ENCODE data around the gene SAMMSON.

SAMMSON gene

DNA sequence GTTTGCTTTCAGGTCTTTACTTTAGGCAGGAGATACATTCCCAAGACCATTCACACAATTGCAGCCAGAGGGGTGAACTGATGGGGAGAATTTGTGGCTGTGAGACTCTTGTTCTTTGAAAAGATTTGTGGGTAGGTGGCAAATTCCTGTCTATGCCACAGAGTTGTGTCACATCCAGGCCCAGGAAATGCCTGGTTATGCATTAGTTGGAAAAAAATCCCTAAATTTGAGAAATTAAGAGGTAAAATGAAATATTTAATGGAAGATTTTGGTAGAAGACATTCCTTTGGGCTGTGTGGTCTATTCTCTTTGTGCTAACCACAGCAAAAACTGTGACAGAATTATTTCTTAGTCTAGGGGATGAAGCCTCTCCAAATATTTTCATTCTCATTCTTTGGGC lies 28.8 kb downstream of the SAMMSON start:
- no peaks in the 10 kb centered on the region for H3K9me3 ChIP-seq (ENCODE audit: insufficient read depth, low read depth, low read length)

DNA sequence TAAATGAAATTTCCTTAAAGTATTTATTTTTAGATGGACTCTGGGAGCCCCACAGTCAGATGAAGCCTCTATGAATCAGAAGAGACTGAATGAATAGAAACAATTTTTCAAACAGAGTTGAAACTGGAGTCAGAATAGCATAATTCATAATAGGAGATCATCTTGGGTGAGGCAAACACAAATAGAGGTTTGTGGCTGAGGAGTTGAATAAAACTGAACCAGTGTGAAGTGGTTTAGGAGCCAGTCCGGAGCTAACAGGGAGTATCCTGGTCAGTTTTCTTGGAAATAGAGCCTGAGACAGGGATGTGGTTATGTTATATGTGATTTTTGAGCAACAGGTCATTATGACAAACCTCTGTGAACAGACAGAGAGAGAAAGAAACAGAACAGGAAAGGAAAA lies 39.2 kb downstream of the SAMMSON start:
- Histone ChIP-seq H3K23ac (ENCODE audit: low read length) (no peak overlapping the region), H3K4me3 (ENCODE audit: low read depth, low read length) (no peak overlapping the region), H3K4me1 (ENCODE audit: control insufficient read depth in 1 of 2, insufficient read depth in 2 of 2, low read length in 2 of 2) (no peaks in the 10 kb centered on the region), H3K79me1 (ENCODE audit: low read length) (no peaks in the 10 kb centered on the region), H2AFZ (ENCODE audit: insufficient read depth, low read length, poor library complexity) (no peak overlapping the region), H2BK12ac (ENCODE audit: low read length) (no peak overlapping the region), H3K27me3 (ENCODE audit: insufficient read depth, low read length) (no peaks in the 10 kb centered on the region), H3K4me2 (ENCODE audit: low read length) (no peak overlapping the region), H4K12ac (ENCODE audit: low read depth, low read length) (no peak overlapping the region), H2BK5ac (ENCODE audit: low read depth, low read length, poor library complexity) (no peak overlapping the region), H4K91ac (ENCODE audit: low read depth, low read length) (no peak overlapping the region), H4K8ac (ENCODE audit: low read depth, low read length) (no peak overlapping the region), H2AK5ac (ENCODE audit: low read length) (no peak overlapping the region), H3K18ac (ENCODE audit: low read length) (no peak overlapping the region), H3K9me3 (ENCODE audit: insufficient read depth, low read depth, low read length) (no peaks in the 10 kb centered on the region), H3K27ac (ENCODE audit: low read depth, low read length) (no peak overlapping the region), H3K9ac (ENCODE audit: low read length) (no peak overlapping the region), H2BK120ac (ENCODE audit: insufficient read depth, low read length, poor library complexity) (no peak overlapping the region), H3K14ac (ENCODE audit: low read length) (no peak overlapping the region), H3K4ac (ENCODE audit: low read depth, low read length) (no peak overlapping the region), H3K79me2 (ENCODE audit: control insufficient read depth, insufficient read depth, low read length, poor library complexity) (no peaks in the 10 kb centered on the region), H3K36me3 (ENCODE audit: control insufficient read depth in 1 of 2, insufficient read depth in 2 of 2, low read length in 2 of 2) (no peaks in the 10 kb centered on the region)
- DNase-seq, result no peak
- WGBS (ENCODE audit: extremely low coverage, insufficient coverage, insufficient read length), result no CpG with 5 or more reads among the region's 1 CpG

More for the DNA sequence above, 28.8 kb downstream of the SAMMSON start:
- Histone ChIP-seq H3K79me2 (ENCODE audit: control insufficient read depth, insufficient read depth, low read length, poor library complexity) (no peaks in the 10 kb centered on the region), H4K8ac (ENCODE audit: low read depth, low read length) (no peak overlapping the region), H2BK12ac (ENCODE audit: low read length) (no peak overlapping the region), H3K18ac (ENCODE audit: low read length) (no peak overlapping the region), H3K14ac (ENCODE audit: low read length) (no peak overlapping the region), H2BK5ac (ENCODE audit: low read depth, low read length, poor library complexity) (no peak overlapping the region), H3K9ac (ENCODE audit: low read length) (no peak overlapping the region), H3K4me1 (ENCODE audit: control insufficient read depth in 1 of 2, insufficient read depth in 2 of 2, low read length in 2 of 2) (no peaks in the 10 kb centered on the region), H2AFZ (ENCODE audit: insufficient read depth, low read length, poor library complexity) (no peak overlapping the region), H4K12ac (ENCODE audit: low read depth, low read length) (no peak overlapping the region), H3K27me3 (ENCODE audit: insufficient read depth, low read length) (no peaks in the 10 kb centered on the region), H2BK120ac (ENCODE audit: insufficient read depth, low read length, poor library complexity) (no peak overlapping the region), H3K4me2 (ENCODE audit: low read length) (no peak overlapping the region), H3K27ac (ENCODE audit: low read depth, low read length) (no peak overlapping the region), H2AK5ac (ENCODE audit: low read length) (no peak overlapping the region), H4K91ac (ENCODE audit: low read depth, low read length) (no peak overlapping the region), H3K4ac (ENCODE audit: low read depth, low read length) (no peak overlapping the region), H3K79me1 (ENCODE audit: low read length) (no peaks in the 10 kb centered on the region), H3K4me3 (ENCODE audit: low read depth, low read length) (no peak overlapping the region), H3K36me3 (ENCODE audit: control insufficient read depth in 1 of 2, insufficient read depth in 2 of 2, low read length in 2 of 2) (no peaks in the 10 kb centered on the region), H3K23ac (ENCODE audit: low read length) (no peak overlapping the region)
- DNase-seq, result no peak

DNA sequence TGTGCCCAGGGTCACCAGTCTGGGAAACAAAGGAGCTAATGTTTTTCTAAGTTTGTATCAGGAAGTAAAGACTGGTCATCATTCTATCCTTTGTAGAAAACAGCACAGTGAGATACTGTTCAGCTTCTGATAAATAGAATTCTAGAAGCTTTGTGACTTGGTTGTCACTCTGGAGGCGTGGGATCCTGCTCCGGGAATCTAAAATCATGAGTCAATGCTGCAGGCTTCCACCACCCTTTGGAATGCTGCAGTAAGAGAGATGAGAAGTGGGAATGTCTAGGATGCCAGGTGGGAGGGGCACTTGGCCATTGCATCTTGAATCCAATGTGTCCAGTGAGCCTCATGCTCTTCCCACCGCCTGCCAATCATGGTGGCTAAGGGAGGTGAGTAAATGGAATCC lies 40.9 kb downstream of the SAMMSON start:
- no peak overlapping the region for H2BK5ac ChIP-seq (ENCODE audit: low read depth, low read length, poor library complexity)
- H3K4me3 ChIP-seq (ENCODE audit: low read depth, low read length), result no peak overlapping the region
- H2AK5ac ChIP-seq (ENCODE audit: low read length), result no peak overlapping the region
- no peaks in the 10 kb centered on the region for H3K27me3 ChIP-seq (ENCODE audit: insufficient read depth, low read length)
- H3K9ac ChIP-seq (ENCODE audit: low read length), result no peak overlapping the region
- H3K14ac ChIP-seq (ENCODE audit: low read length), result no peak overlapping the region
- H3K9me3 ChIP-seq (ENCODE audit: insufficient read depth, low read depth, low read length), result no peaks in the 10 kb centered on the region
- H2BK12ac ChIP-seq (ENCODE audit: low read length), result no peak overlapping the region
- H2AFZ ChIP-seq (ENCODE audit: insufficient read depth, low read length, poor library complexity), result no peak overlapping the region
- no peak overlapping the region for H4K12ac ChIP-seq (ENCODE audit: low read depth, low read length)
- no peak for DNase-seq
- H4K91ac ChIP-seq (ENCODE audit: low read depth, low read length), result no peak overlapping the region
- no peak overlapping the region for H3K18ac ChIP-seq (ENCODE audit: low read length)
- H3K23ac ChIP-seq (ENCODE audit: low read length), result no peak overlapping the region
- no CpG with 5 or more reads among the region's 3 CpGs for WGBS (ENCODE audit: extremely low coverage, insufficient coverage, insufficient read length)
- H2BK120ac ChIP-seq (ENCODE audit: insufficient read depth, low read length, poor library complexity), result no peak overlapping the region
- H3K4ac ChIP-seq (ENCODE audit: low read depth, low read length), result no peak overlapping the region
- H3K4me2 ChIP-seq (ENCODE audit: low read length), result no peak overlapping the region
- H3K36me3 ChIP-seq (ENCODE audit: control insufficient read depth in 1 of 2, insufficient read depth in 2 of 2, low read length in 2 of 2), result no peaks in the 10 kb centered on the region
- no peaks in the 10 kb centered on the region for H3K4me1 ChIP-seq (ENCODE audit: control insufficient read depth in 1 of 2, insufficient read depth in 2 of 2, low read length in 2 of 2)
- H3K79me2 ChIP-seq (ENCODE audit: control insufficient read depth, insufficient read depth, low read length, poor library complexity), result no peaks in the 10 kb centered on the region
- H4K8ac ChIP-seq (ENCODE audit: low read depth, low read length), result no peak overlapping the region
- no peak overlapping the region for H3K27ac ChIP-seq (ENCODE audit: low read depth, low read length)
- H3K79me1 ChIP-seq (ENCODE audit: low read length), result no peaks in the 10 kb centered on the region

DNA sequence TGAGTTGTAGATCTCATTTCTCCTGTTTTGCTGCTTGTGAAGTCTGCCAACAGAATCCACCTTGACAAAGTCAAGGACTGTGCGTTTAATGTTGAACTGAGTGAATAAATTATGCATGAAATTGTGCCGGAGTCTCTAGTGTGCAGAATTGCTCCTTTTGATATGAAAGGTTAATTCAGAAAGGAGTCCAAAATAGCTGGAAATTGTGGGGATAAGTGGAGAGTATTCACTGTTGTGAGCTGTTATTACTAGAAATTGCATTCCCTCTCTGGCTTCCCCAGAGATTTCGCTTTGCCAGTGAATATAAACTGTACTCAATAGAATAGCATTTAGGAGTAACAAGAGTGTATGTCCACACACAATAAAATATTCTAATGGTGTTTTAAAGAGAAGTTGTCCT lies 43.1 kb downstream of the SAMMSON start:
- no peak overlapping the region for H4K12ac ChIP-seq (ENCODE audit: low read depth, low read length)
- H3K27ac ChIP-seq (ENCODE audit: low read depth, low read length), result no peak overlapping the region

More for the DNA sequence above, 43.1 kb downstream of the SAMMSON start:
- Histone ChIP-seq H3K9ac (ENCODE audit: low read length) (no peak overlapping the region), H2AK5ac (ENCODE audit: low read length) (no peak overlapping the region), H3K27me3 (ENCODE audit: insufficient read depth, low read length) (no peaks in the 10 kb centered on the region), H3K4me1 (ENCODE audit: control insufficient read depth in 1 of 2, insufficient read depth in 2 of 2, low read length in 2 of 2) (no peaks in the 10 kb centered on the region), H3K14ac (ENCODE audit: low read length) (no peak overlapping the region), H3K36me3 (ENCODE audit: control insufficient read depth in 1 of 2, insufficient read depth in 2 of 2, low read length in 2 of 2) (no peaks in the 10 kb centered on the region), H3K9me3 (ENCODE audit: insufficient read depth, low read depth, low read length) (no peaks in the 10 kb centered on the region), H3K18ac (ENCODE audit: low read length) (no peak overlapping the region), H2BK12ac (ENCODE audit: low read length) (no peak overlapping the region), H4K91ac (ENCODE audit: low read depth, low read length) (no peak overlapping the region), H3K79me2 (ENCODE audit: control insufficient read depth, insufficient read depth, low read length, poor library complexity) (no peaks in the 10 kb centered on the region), H2BK120ac (ENCODE audit: insufficient read depth, low read length, poor library complexity) (no peak overlapping the region), H3K4me2 (ENCODE audit: low read length) (no peak overlapping the region), H3K79me1 (ENCODE audit: low read length) (no peaks in the 10 kb centered on the region), H2BK5ac (ENCODE audit: low read depth, low read length, poor library complexity) (no peak overlapping the region), H3K4ac (ENCODE audit: low read depth, low read length) (no peak overlapping the region), H4K8ac (ENCODE audit: low read depth, low read length) (no peak overlapping the region), H3K4me3 (ENCODE audit: low read depth, low read length) (no peak overlapping the region), H3K23ac (ENCODE audit: low read length) (no peak overlapping the region), H2AFZ (ENCODE audit: insufficient read depth, low read length, poor library complexity) (no peak overlapping the region)
- WGBS (ENCODE audit: extremely low coverage, insufficient coverage, insufficient read length), result no CpG with 5 or more reads among the region's 3 CpGs
- no peak for DNase-seq

Measured in trophoblast cell (in vitro differentiated cells and primary cell).